GM18499 (cell line): Measurements from ENCODE around the gene ARHGEF16.

Experiments
- ATAC-seq: cut with Tn5 transposase; IDR thresholded peaks from one replicate; pipeline ENCODE4 v1.9.1; 2021; ENCODE audit warnings: moderate number of reproducible peaks; ENCODE audit not compliant: insufficient read depth, unreplicated experiment

The ARHGEF16 gene

DNA sequence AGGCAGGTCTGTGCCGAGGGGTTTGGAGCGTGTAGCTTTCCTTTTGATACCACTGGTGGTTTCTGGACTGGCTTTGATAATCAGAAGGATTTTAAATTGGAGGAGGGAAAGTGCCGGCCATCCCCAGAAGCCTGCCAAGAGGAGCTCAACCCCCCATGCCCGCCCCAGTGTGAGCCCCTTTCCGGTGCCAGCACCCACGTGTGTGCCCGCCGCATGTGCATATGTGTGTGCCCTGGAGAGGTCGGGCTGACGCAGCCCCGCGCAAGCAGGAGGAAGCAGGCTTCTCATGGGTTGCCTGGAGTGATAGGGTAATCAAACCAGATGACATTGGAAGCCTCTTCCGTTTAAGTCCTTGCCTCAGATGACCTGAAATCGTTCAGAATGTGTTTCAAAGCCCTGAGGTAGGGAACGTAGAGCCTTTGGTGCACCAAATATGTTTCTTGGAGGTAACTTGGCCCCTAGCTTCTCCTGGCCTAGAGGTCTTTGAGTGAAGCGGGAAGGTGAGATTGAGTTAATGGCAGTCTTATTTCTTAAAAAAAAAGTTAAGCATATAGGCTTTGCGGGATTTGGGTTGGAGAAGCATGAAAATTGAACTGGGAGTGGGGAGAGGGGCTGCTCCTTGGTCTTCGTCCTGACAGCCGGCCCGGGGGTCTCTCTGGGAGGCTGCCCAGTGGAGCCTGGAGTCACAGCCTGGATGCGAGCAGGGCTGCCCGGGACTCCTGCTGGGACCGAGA is 34.1 kb upstream of the ARHGEF16 start:
- no peak for ATAC-seq

DNA sequence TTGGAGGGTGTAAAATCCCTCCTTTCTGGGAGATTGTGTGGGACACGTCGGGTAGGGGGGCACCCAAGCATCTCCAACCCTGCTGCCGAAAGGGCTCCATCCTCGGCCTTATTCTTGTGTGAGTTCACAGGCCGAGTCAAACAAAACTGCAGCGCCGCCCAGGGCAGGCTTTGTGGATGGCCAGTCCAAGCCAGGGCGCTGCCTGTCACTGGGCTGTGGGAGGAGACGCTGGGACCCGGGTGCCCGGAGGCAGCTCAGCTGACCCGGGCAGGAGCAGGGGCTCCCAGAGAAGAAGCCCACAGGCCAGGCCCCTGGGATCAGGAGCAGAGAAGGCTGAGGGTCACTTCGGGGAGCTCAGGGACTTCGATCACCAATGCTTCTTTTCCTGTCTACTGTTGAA is 31.8 kb upstream of the ARHGEF16 start:
- ATAC-seq = no peak

- no peak for ATAC-seq
Measured at GRCh38 chr1:3423245-3423829, 31.1 kb upstream of the ARHGEF16 start.

- no peak for ATAC-seq
Measured at GRCh38 chr1:3423896-3424611, 30.4 kb upstream of the ARHGEF16 start.

DNA sequence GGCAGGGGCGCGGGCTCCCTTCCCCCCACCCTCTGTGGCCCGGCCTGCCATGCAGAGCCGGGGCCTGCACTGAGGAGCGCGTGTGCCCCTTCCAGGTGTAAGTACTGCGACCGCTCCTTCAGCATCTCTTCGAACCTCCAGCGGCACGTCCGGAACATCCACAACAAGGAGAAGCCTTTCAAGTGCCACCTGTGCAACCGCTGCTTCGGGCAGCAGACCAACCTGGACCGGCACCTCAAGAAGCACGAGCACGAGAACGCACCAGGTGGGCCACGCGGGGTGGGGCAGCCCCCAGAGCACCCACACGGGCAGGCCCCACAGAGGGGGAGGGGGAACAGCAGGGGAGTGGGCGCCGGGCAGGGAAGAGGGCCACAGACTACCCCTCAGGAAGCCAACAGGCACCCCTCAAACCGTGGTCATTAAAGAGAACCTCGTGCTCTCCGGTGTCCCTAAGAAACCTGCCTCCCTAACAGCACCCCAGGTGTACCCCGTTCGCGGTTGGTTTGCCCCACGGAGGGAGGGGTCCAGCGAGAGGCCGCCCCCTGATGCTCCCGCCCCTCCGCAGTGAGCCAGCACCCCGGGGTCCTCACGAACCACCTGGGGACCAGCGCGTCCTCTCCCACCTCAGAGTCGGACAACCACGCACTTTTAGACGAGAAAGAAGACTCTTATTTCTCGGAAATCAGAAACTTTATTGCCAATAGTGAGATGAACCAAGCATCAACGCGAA is 28.8 kb upstream of the ARHGEF16 start:
- ATAC-seq = no peak

- no peak for ATAC-seq
Measured at GRCh38 chr1:3426956-3427535, 27.4 kb upstream of the ARHGEF16 start.

DNA sequence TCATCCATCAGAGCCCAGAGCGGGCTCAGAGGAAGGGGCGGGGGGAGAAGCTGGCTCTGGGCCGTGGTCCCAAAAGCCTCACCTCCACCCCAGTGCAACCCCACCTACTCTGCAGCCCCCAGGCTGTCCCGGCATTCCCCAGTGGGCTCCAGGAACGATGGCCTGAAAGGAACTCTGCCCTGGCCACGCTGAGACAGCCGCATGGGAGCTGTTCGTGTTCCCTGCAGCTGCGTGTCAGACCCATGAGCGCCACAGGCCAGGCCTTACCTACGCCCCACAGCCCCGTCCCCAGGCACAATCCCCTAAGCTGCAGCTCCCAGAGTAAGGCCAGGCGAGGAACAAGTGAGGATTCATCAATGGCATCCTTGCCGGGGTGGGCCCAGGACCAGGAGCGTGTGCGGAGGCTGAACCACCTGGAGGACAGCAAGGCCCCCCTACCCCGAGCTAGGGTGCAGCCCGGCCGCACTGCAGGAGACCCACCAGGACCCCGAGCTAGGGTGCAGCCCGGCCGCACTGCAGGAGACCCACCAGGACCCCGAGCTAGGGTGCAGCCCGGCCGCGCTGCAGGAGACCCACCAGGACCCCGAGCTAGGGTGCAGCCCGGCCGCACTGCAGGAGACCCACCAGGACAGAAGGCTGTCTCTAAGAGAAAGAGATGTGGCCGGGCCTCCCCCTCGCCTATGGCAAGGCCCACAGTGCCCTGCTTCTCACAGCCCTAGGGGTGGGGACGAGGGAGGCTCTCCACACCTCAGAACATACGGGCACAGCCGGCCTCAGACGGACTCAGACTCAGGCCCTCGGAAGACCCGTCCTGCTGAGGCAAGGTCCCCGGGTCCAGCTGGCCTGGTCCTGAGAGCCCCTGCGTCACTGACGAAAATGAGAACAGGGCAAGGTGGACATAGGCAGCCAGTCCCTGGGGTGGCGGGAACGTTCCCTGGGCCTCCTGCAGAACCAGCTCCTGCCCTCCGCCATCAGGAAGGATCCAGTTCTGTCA is 26.5 kb upstream of the ARHGEF16 start:
- ATAC-seq = no peak

DNA sequence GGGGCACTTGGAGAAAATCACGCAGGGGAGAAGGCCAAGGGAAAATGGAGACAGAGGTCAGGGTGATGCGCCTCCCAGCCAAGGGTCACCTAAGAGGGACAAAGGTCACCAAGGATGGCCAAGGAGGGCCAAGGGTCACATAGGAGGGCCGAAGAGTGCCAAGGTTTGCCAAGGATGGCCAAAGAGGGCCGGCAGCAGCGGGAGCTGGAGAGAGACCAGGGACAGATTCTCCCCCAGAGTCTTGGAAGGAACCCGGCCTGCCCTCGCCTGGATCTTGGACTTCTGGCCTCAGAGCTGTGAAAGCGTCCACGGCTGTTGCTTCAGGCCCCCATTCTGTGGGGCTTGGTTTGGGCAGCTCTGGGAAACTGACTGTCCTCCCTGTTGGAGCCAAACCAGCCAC is 25.6 kb upstream of the ARHGEF16 start:
- ATAC-seq = no peak

DNA sequence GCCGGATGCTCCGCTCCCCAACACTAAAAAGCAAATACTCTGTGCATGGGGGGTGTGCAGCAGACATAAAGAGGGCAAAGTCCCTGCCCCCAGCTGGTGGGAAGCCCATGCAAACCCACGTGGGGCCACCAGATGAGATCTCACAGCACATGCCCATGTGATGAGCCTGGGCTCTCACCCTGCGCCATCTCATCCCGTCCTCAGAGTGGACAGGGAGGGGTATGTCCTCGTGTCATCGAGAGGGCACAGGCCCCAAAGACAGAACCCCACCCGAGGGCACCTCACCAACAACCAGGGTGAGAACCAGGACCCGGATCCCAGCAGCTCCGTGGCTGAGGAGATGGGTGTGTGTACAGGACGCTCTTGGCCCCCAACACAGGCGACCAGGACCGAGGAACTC is 25.1 kb upstream of the ARHGEF16 start:
- no peak for ATAC-seq

DNA sequence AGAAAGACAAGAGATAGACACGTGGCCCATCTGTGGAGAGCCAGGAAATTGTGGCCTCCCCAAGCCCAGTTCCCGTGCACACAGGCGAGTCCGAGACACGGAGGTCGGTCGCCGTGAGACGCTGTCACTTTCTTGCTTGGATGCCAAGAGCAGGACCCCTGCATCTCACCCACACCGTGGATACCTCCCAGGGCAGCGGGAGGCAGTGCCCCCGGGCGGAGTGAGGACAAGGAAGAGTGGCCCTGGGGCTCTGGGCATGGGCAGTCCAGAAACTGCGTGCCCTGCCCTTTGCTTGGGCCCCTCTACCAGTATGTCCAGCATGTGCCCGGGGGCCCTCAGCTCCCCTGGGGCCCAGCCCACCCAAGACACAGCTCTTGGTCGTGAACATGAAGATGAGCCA is 24.7 kb upstream of the ARHGEF16 start:
- ATAC-seq = no peak

- no peak for ATAC-seq
Measured at GRCh38 chr1:3430406-3430805, 24.1 kb upstream of the ARHGEF16 start.

DNA sequence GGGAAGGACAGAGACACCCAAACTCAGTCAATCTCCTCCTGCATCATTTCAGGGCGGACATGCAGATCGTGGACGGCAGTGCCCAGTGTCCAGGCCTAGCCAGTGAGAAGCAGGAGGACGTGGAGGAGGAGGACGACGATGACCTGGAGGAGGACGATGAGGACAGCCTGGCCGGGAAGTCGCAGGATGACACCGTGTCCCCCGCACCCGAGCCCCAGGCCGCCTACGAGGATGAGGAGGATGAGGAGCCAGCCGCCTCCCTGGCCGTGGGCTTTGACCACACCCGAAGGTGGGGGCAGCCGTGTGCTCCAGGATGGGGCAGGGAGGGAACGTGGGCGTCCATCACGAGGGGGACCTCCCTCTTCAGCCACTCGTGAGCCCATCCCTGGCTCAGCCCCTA is 23.6 kb upstream of the ARHGEF16 start:
- ATAC-seq = no peak

GRCh38 chr1:3431266-3431665 is 23.2 kb upstream of the ARHGEF16 start:
- no peak for ATAC-seq

GRCh38 chr1:3431686-3432085 is 22.8 kb upstream of the ARHGEF16 start:
- no peak for ATAC-seq

GRCh38 chr1:3432306-3432705 is 22.2 kb upstream of the ARHGEF16 start:
- ATAC-seq = no peak

- no peak for ATAC-seq
Measured at GRCh38 chr1:3433076-3433475, 21.4 kb upstream of the ARHGEF16 start.

DNA sequence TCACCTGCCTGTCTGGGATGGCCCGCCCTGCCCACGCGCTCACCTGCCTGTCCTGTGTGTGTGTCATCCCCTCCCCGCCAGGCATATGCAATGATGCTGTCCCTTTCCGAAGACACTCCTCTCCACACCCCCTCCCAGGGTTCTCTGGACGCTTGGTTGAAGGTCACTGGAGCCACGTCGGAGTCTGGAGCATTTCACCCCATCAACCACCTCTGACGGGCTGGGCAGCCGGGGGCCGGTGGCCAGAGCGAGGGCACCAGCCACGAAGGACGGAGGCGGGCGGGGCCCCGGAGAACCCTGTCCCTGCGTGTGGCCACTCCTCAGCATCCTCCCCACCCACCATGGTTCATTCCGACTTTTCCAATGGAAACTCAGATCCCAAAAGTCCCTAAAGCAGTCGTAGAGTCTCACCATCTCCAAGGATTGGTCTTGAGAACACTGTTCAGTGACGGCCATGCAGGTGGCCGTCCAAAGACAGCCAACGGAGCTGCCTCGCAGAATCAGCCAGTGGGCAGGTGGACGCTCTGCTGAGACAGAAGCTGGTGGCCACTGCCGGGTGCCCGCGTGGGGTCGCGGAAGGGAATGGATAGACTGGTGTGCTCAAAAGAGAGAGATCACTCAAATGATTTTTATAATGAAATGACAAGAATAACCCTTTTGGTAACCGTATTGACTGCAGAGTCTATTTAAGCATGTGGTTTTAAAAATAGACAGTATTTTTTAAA is 20.7 kb upstream of the ARHGEF16 start:
- ATAC-seq = no peak

GRCh38 chr1:3434406-3435110 is 19.9 kb upstream of the ARHGEF16 start:
- no peak for ATAC-seq
